Loucy (cell line): ENCODE data around the gene PNMA8B.

ENCODE experiments used
- CTCF ChIP-seq: fragments of 200-600 bp; sonication (generic); conservative IDR thresholded peaks from 2 replicates; pipeline ENCODE4 v1.5.1; 2014; ENCODE audit warnings: mild to moderate bottlenecking, antibody characterized with exemption, low read length
- EZH2phosphoT487 ChIP-seq: fragments of 200-600 bp; IDR thresholded peaks from 2 replicates; pipeline ENCODE4 v1.6.1; 2018; ENCODE audit warnings: antibody characterized with exemption, mild to moderate bottlenecking, moderate library complexity, borderline replicate concordance

GRCh38 chr19:46521241-46521868 is 25.7 kb upstream of the PNMA8B start:
- TF ChIP-seq CTCF: no peak
- no peak for TF ChIP-seq EZH2phosphoT487
